ENCODE data around the gene PARD3. TPM values are rescaled to one million over a fixed set of nuclear protein-coding genes. Genes with fewer than 3 reads are reported as not detected.
"Not testable (repeated sequence)": the region's sequence is repeated elsewhere in the genome, so short reads cannot be mapped to it uniquely, and the experiment has no call there.

PARD3 gene
- total RNA-seq, 2 experiments from 2014 or later = 1.3 to 1.9 TPM

GRCh38 chr10:34087095-34087418 is 728.0 kb downstream of the PARD3 start:
- no peak overlapping the region for H3K27ac Mint-ChIP-seq
- H3K9me3 Mint-ChIP-seq = peaks cover 3% of the 10 kb centered on the region
- no peaks in the 10 kb centered on the region for H3K4me1 Mint-ChIP-seq
- H3K4me3 Mint-ChIP-seq = no peak overlapping the region
- H3K27me3 Mint-ChIP-seq = peaks cover 4% of the 10 kb centered on the region
- no peaks in the 10 kb centered on the region for H3K36me3 Mint-ChIP-seq
- DNase-seq = no peak

DNA sequence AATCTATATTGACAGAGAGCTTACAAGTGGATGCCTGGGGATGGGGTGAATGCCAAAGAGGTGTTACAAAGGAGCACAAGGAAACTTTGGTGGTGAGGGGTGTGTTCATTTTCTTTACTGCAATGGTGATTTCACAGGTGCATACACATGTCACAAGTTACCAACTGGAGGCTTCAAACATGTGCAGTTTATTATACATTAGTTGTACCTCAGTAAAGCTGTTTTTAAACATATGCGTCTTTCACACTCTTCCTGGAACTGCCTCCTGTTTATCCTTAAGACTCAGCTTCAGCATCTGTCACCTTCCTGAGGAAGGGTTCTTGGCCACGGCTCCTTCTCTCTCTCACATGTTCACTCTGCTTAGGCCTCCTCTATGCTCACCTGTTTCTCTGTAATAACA is 731.5 kb downstream of the PARD3 start:
- Mint-ChIP-seq H3K4me1 (no peaks in the 10 kb centered on the region), H3K27ac (no peak overlapping the region), H3K4me3 (no peak overlapping the region), H3K9me3 (peaks cover 3% of the 10 kb centered on the region), H3K36me3 (no peaks in the 10 kb centered on the region), H3K27me3 (peaks cover 10% of the 10 kb centered on the region)
- DNase-seq = no peak

DNA sequence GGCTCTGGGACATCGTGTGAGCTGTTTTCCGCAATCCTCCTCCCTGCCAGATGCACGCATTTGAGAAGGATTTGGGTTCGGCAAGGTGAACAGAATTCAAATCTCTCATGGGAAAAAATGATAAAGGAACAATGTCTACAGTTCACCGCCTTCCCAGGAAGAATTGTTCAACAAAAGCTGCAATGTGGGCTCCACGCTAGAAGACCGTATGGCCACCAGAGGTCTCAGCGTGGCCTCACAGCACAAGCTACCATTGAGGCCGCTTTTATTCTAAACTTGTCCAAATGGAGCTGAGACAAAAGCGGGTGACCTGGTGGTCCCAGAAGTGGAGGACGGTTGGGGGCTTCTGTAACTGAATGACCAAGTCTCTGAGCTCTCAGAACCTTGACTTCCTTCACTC is 733.1 kb downstream of the PARD3 start:
- Mint-ChIP-seq H3K27ac (no peak overlapping the region), H3K4me1 (no peaks in the 10 kb centered on the region), H3K9me3 (peaks cover 3% of the 10 kb centered on the region), H3K36me3 (no peaks in the 10 kb centered on the region), H3K4me3 (no peak overlapping the region), H3K27me3 (peaks cover 10% of the 10 kb centered on the region)
- no peak for DNase-seq

DNA sequence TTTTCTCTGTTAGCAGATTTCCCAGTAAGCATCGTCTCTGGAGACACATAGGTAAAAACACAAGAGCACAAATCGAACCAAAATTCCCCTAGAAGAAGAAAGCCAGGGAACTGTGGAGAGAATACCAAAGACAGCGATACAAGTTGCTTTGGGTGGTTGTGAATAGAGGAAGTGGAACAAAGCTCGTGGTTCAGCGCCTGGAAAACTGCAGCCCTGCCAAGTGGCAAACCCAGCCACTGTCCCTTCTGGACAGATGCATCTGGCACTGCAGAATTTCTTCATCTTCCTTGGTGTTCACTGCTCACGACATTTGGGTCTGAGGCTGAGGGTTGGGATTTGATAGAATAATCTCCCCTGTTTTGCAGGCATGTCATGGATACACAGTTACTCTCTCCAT is 733.8 kb downstream of the PARD3 start:
- Mint-ChIP-seq H3K4me3 (no peak overlapping the region), H3K27me3 (peaks cover 10% of the 10 kb centered on the region), H3K36me3 (no peaks in the 10 kb centered on the region), H3K27ac (no peak overlapping the region), H3K9me3 (peaks cover 3% of the 10 kb centered on the region), H3K4me1 (no peaks in the 10 kb centered on the region)
- DNase-seq = no peak

GRCh38 chr10:34080485-34081346 is 734.4 kb downstream of the PARD3 start:
- H3K4me3 Mint-ChIP-seq = no peak overlapping the region
- H3K4me1 Mint-ChIP-seq = no peaks in the 10 kb centered on the region
- H3K36me3 Mint-ChIP-seq = no peaks in the 10 kb centered on the region
- H3K9me3 Mint-ChIP-seq = peaks cover 3% of the 10 kb centered on the region
- peaks cover 10% of the 10 kb centered on the region for H3K27me3 Mint-ChIP-seq
- no peak overlapping the region for H3K27ac Mint-ChIP-seq
- no peak for DNase-seq

DNA sequence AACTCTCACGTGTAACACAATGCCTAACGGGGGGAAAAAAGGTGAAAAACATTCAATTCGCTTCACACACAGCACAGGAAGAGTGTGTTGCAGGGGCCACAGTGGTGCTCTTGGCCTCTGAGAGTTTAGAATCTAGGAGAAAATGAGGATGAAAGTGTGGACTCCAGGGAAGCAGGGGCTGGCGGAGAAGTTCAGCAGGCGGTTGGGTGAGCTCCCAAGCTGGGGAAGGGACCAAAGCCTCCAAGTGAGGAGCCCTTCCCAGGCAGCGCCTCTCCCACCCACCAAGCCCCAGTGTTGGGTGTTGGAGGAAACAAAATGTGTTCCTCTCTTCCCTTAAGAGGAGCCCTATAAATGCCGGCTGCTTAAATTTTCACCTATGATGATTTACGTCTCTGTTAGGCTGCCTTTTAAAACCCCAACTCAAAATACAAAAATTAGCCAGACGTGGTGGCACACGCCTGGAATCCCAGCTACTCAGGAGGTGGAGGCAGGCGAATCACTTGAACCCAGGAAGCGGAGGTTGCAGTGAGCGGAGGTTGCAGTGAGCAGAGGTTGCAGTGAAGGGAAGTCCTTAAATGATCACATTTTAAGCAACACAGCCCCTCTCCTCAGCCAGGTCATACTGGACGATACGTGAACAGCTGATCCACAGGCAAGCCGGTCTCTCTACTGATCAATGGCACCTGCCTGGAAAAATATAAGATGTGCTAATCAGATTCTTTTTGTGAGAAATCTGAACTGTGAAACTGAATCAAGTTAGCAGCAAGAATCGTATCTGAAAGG is 735.2 kb downstream of the PARD3 start:
- H3K4me1 Mint-ChIP-seq = no peaks in the 10 kb centered on the region
- peaks cover 10% of the 10 kb centered on the region for H3K27me3 Mint-ChIP-seq
- H3K27ac Mint-ChIP-seq = no peak overlapping the region
- H3K9me3 Mint-ChIP-seq = peaks cover 3% of the 10 kb centered on the region
- H3K4me3 Mint-ChIP-seq = no peak overlapping the region
- H3K36me3 Mint-ChIP-seq = no peaks in the 10 kb centered on the region
- DNase-seq = no peak

DNA sequence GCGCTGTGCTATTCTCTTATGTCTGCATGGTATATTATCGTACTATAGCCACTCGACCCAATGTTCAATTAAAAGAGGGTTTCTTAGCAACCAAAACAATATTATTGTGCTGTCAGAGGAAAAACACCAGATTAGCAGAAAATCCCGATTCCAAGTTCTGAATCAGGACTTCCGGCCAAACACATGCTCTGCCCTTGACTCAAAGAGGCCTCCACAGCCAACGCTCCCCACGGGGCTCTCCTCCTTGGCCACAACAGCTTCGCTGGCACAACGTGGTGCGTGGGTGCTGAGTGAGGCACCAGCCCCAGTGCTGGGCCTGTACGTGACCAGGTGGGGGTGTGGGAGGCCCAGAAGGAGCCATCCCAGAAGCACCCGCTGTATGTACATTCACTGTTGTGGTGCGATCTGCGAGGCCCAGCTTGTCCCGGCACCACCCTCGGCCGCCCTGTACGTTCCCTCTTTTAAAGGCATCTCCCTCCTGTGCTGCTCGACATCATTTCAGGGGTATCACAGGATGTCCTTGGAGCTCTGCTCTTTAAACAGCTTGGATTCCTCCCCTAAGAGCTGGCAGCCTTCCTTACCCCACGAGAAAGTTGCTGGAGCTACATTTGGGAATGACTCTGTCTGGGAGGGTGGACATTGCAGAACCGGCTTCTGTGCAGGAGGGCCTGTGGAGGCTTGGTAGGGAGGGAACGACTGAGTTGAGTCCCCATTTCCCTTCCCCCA is 736.2 kb downstream of the PARD3 start:
- no peaks in the 10 kb centered on the region for H3K36me3 Mint-ChIP-seq

GRCh38 chr10:34078017-34078744 is 736.9 kb downstream of the PARD3 start:
- Mint-ChIP-seq H3K9me3 (peaks cover 2% of the 10 kb centered on the region), H3K4me1 (no peaks in the 10 kb centered on the region), H3K4me3 (no peak overlapping the region), H3K36me3 (no peaks in the 10 kb centered on the region), H3K27me3 (peaks cover 6% of the 10 kb centered on the region), H3K27ac (no peak overlapping the region)
- no peak for DNase-seq

More for the DNA sequence above, 736.2 kb downstream of the PARD3 start:
- no peak overlapping the region for H3K27ac Mint-ChIP-seq
- peaks cover 6% of the 10 kb centered on the region for H3K27me3 Mint-ChIP-seq
- H3K9me3 Mint-ChIP-seq = peaks cover 3% of the 10 kb centered on the region
- DNase-seq = no peak
- H3K4me1 Mint-ChIP-seq = no peaks in the 10 kb centered on the region
- H3K4me3 Mint-ChIP-seq = no peak overlapping the region

- Mint-ChIP-seq H3K27ac (no peak overlapping the region), H3K4me1 (no peaks in the 10 kb centered on the region), H3K9me3 (peaks cover 8% of the 10 kb centered on the region), H3K36me3 (no peaks in the 10 kb centered on the region), H3K4me3 (no peak overlapping the region), H3K27me3 (peaks cover 1% of the 10 kb centered on the region)
- DNase-seq = no peak
Observed at GRCh38 chr10:34076443-34076842, 738.7 kb downstream of the PARD3 start.

DNA sequence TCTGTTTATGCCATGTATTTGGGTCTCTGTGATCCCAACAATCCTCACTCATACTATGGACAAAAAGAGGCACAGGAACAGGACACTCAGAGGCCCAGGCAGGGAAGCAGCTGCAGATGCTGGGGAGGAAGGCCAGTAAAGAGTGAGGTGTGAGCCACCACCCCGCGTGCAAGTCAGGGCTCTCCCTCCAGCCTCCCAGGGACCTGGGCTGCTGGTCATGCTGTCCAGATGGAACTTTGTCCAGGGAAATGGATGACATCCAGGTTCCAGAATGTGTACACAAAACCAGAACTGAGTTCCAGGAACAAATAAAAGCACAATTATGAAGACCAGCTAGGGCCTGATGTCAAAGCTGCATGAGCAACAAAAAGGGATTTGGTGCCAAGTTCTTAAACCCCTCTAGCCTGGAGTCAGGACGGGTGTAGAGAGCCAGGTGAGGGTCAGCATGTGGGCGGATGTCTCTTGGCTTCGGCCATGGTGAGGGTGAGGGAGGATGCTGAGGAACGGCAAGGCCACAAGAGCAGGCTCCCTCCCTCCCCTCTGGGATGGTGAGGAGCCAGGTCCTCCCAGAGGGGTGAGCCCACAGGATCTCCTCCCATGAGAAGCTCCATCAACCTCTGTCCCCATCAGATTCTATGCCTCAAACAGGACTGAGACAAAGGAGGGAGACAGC is 739.7 kb downstream of the PARD3 start:
- no peaks in the 10 kb centered on the region for H3K27me3 Mint-ChIP-seq
- peaks cover 8% of the 10 kb centered on the region for H3K9me3 Mint-ChIP-seq
- no peaks in the 10 kb centered on the region for H3K4me1 Mint-ChIP-seq
- no peaks in the 10 kb centered on the region for H3K36me3 Mint-ChIP-seq
- no peak overlapping the region for H3K4me3 Mint-ChIP-seq
- no peak for DNase-seq
- H3K27ac Mint-ChIP-seq = no peak overlapping the region

DNA sequence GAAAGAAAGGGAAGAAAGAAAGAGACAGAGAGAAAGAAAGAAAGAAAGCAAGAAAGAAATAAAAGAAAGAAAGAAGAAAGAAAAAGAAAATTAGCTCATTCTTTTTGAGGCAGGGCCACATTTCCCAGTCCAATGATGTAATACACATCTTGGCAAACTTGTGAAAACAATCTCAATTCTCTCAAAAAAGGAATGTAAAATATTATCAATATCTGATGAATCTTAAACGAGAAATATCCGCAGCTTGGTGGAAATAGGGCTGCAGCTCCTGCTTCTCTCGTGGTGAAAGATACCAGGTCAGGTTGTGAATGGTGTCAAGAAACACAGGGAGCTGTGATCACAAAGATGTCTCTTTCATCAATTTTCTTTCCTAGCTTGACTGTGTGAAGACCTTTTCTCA is 741.0 kb downstream of the PARD3 start:
- Mint-ChIP-seq H3K36me3 (no peaks in the 10 kb centered on the region), H3K4me1 (no peaks in the 10 kb centered on the region), H3K27ac (no peak overlapping the region), H3K27me3 (peaks cover 5% of the 10 kb centered on the region), H3K9me3 (peaks cover 13% of the 10 kb centered on the region), H3K4me3 (no peak overlapping the region)
- DNase-seq = no peak

DNA sequence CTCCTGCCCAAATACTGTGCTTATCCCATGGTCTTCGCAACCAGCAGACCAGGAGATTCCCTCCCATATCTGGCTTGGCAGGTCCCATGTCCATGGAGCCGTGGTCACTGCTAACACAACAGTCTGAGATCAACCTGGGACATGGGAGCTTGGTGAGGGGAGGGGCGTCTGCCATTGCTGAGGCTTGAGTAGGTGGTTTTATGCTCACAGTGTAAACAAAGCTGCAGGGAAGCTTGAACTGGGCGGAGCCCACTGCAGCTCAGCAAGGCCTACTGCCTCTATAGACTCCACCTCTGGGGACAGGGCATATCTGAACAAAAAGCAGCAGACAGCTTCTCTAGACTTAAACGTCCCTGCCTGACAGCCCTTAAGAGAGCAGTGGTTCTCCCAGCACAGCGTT is 747.4 kb downstream of the PARD3 start:
- not testable (repeated sequence) for H3K36me3 Mint-ChIP-seq, H3K4me1 Mint-ChIP-seq, H3K27me3 Mint-ChIP-seq, H3K4me3 Mint-ChIP-seq, H3K27ac Mint-ChIP-seq, DNase-seq
- H3K9me3 Mint-ChIP-seq = peaks cover 25% of the 10 kb centered on the region

DNA sequence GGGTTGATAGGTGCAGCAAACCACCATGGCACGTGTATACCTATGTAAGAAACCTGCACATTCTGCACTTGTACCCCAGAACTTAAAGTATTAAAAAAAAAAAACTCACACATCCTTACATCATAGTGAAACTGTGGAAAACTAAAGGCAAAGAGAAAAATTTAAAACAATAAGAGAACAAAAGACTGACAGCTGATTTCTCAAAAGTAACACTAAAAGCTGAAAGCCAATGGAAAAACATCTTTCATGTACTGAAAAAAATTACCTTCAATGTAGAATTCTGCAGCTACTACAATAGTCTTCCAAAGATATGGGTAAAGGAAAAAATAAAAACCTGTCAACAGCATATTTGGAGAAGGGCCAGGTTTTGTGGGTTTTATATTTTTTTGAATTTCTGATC is 751.5 kb downstream of the PARD3 start:
- no peak overlapping the region for H3K4me3 Mint-ChIP-seq
- H3K9me3 Mint-ChIP-seq = peaks cover 14% of the 10 kb centered on the region
- H3K27ac Mint-ChIP-seq = no peak overlapping the region
- H3K36me3 Mint-ChIP-seq = no peaks in the 10 kb centered on the region
- no peak for DNase-seq
- no peaks in the 10 kb centered on the region for H3K27me3 Mint-ChIP-seq
- H3K4me1 Mint-ChIP-seq = no peaks in the 10 kb centered on the region

DNA sequence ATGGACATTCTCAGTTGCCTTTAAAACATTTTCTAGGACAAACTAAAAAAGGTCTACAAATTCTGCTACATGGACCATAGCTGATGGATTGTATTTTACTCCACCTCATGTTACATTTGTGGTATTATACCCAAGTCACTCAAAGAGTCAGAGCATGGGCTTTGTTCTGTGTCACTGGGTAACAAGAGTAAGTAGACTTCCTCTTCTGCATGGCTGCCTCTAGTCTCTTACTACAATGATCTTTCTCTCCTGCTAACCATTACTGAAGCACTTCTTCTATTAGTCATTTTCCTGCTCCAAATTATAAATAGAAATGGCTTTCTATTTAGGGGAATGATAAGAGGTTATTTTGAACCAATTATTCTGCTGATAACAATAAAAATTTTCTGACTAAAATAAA is 753.3 kb downstream of the PARD3 start:
- Mint-ChIP-seq H3K4me1 (no peaks in the 10 kb centered on the region), H3K36me3 (no peaks in the 10 kb centered on the region), H3K4me3 (no peak overlapping the region), H3K27ac (no peak overlapping the region), H3K27me3 (no peaks in the 10 kb centered on the region), H3K9me3 (peaks cover 12% of the 10 kb centered on the region)
- DNase-seq = no peak
